Measurements from ENCODE around the gene FARS2. TPM values are rescaled to one million over a fixed set of nuclear protein-coding genes. Genes with fewer than 3 reads are reported as not detected.
"Not testable (repeated sequence)": the region's sequence is repeated elsewhere in the genome, so short reads cannot be mapped to it uniquely, and the experiment has no call there.

FARS2 gene
- total and polyA plus RNA-seq, 2 donors (not counting 1 experiment from before 2014, with no cell fraction given), result 33.0 to 35.5 TPM

- intact Hi-C loops (cut with micrococcal nuclease), result no loop called here
- Histone ChIP-seq H2AFZ (ENCODE audit: insufficient read depth, low read depth, low read length, poor library complexity, severe bottlenecking) (no peak overlapping the region), H3K9me3 (ENCODE audit: control extremely low read depth in 1 of 3, control insufficient read depth in 2 of 3, insufficient read depth in 1 of 3, low read length in 2 of 3) (no peaks in the 10 kb centered on the region), H3K4me3 (ENCODE audit: control extremely low read depth in 1 of 5, extremely low read depth in 1 of 5, insufficient read depth in 1 of 5, low read depth in 2 of 5, low read length in 4 of 5) (no peak overlapping the region), H3K4me1 (ENCODE audit: control insufficient read depth in 2 of 2, insufficient read depth in 2 of 2, low read length in 2 of 2) (no peaks in the 10 kb centered on the region), H3K9ac (ENCODE audit: low read length) (no peak overlapping the region), H3K79me2 (ENCODE audit: control insufficient read depth, insufficient read depth, low read length) (no peaks in the 10 kb centered on the region), H3K27ac (ENCODE audit: low read length in 2 of 2) (no peak overlapping the region), H3K27me3 (replicated peaks in 1 of 4; ENCODE audit: control extremely low read depth in 1 of 4, control insufficient read depth in 3 of 4, insufficient read depth in 4 of 4, low read length in 3 of 4) (no peaks in the 10 kb centered on the region), H3K36me3 (replicated peaks in 1 of 2; ENCODE audit: control extremely low read depth in 1 of 2, control insufficient read depth in 1 of 2, extremely low read depth in 1 of 2, insufficient read depth in 2 of 2, low read length in 1 of 2) (peaks cover 0 to 7% of the 10 kb centered on the region in 2 experiments), H4K20me1 (ENCODE audit: control insufficient read depth, insufficient read depth, low read length, poor library complexity, severe bottlenecking) (no peaks in the 10 kb centered on the region), H3K4me2 (replicated peaks; ENCODE audit: low read depth, low read length, poor library complexity, severe bottlenecking) (no peak overlapping the region)
- no CpG with 5 or more reads among the region's 3 CpGs for WGBS (ENCODE audit: insufficient coverage)
- Mint-ChIP-seq H3K27me3 (no peaks in the 10 kb centered on the region), H3K27ac (no peak overlapping the region), H3K4me3 (no peak overlapping the region), H3K9me3 (ENCODE audit: insufficient read depth) (no peaks in the 10 kb centered on the region), H3K4me1 (no peaks in the 10 kb centered on the region)
- ChIA-PET CTCF (interaction anchor here (1.2 kb wide), 1 partner anchor 9 kb away, joined by 4 read pairs; no protein-coding TSS in a partner anchor), POLR2A (no interaction called here)
- TF ChIP-seq EZH2 (IDR thresholded peaks at IDR 0.05; ENCODE audit: borderline replicate concordance, insufficient read depth, low read depth, low read length, poor library complexity, severe bottlenecking) (no peak), CTCF (IDR thresholded peaks at IDR 0.05) (no peak)
- DNase-seq (no peak), ATAC-seq (ENCODE audit: low read depth) (no peak)
Observed at GRCh38 chr6:5656226-5656625, 394.9 kb downstream of the FARS2 start.

GRCh38 chr6:5656695-5657094, 395.4 kb downstream of the FARS2 start:
- H3K27ac ChIP-seq (ENCODE audit: low read length in 2 of 2); H3K36me3 ChIP-seq (replicated peaks in 1 of 2; ENCODE audit: control extremely low read depth in 1 of 2, control insufficient read depth in 1 of 2, extremely low read depth in 1 of 2, insufficient read depth in 2 of 2, low read length in 1 of 2); H4K20me1 ChIP-seq (ENCODE audit: control insufficient read depth, insufficient read depth, low read length, poor library complexity, severe bottlenecking); ATAC-seq (ENCODE audit: low read depth); H3K4me2 ChIP-seq (replicated peaks; ENCODE audit: low read depth, low read length, poor library complexity, severe bottlenecking); H3K9ac ChIP-seq (ENCODE audit: low read length); H3K4me1 ChIP-seq (ENCODE audit: control insufficient read depth in 2 of 2, insufficient read depth in 2 of 2, low read length in 2 of 2); POLR2A ChIA-PET; H3K4me3 ChIP-seq (ENCODE audit: control extremely low read depth in 1 of 5, extremely low read depth in 1 of 5, insufficient read depth in 1 of 5, low read depth in 2 of 5, low read length in 4 of 5); DNase-seq; H2AFZ ChIP-seq (ENCODE audit: insufficient read depth, low read depth, low read length, poor library complexity, severe bottlenecking); H3K79me2 ChIP-seq (ENCODE audit: control insufficient read depth, insufficient read depth, low read length); H3K9me3 ChIP-seq (ENCODE audit: control extremely low read depth in 1 of 3, control insufficient read depth in 2 of 3, insufficient read depth in 1 of 3, low read length in 2 of 3); H3K27me3 Mint-ChIP-seq; H3K27ac Mint-ChIP-seq; H3K4me3 Mint-ChIP-seq; H3K27me3 ChIP-seq (replicated peaks in 1 of 4; ENCODE audit: control extremely low read depth in 1 of 4, control insufficient read depth in 3 of 4, insufficient read depth in 4 of 4, low read length in 3 of 4); H3K4me1 Mint-ChIP-seq; intact Hi-C loops (cut with micrococcal nuclease); H3K9me3 Mint-ChIP-seq (ENCODE audit: insufficient read depth): not testable (repeated sequence)
- 76% methylated on average over 5 of the region's 6 CpGs for WGBS (ENCODE audit: insufficient coverage)
- CTCF ChIA-PET, result interaction anchor here (1.2 kb wide), 1 partner anchor 8 kb away, joined by 4 read pairs; no protein-coding TSS in a partner anchor
